Endodermal cell (in vitro differentiated cells): ENCODE results near the gene SPHKAP. TPM values are rescaled to one million over a fixed set of nuclear protein-coding genes. Genes with fewer than 3 reads are reported as not detected.

Source experiments
- DNase-seq: peaks from one replicate; pipeline ENCODE4 v3.0.0-alpha.2; 2017
- H3K27ac ChIP-seq: 2 replicates; pipeline ENCODE4 v1.5.1; 2013; ENCODE audit warnings: mild to moderate bottlenecking, low read depth, low read length, moderate library complexity
- H3K27me3 ChIP-seq: 2 replicates; pipeline ENCODE4 v1.6.1; 2013; ENCODE audit warnings: mild to moderate bottlenecking, low read length, moderate library complexity; ENCODE audit not compliant: insufficient read depth, control insufficient read depth, poor library complexity, severe bottlenecking
- H3K36me3 ChIP-seq: 2 replicates; pipeline ENCODE4 v1.7.0; 2013; ENCODE audit warnings: mild to moderate bottlenecking, low read length, moderate library complexity; ENCODE audit not compliant: control insufficient read depth, insufficient read depth
- H3K4me1 ChIP-seq: one replicate; pipeline ENCODE4 v1.7.0; 2013; ENCODE audit warnings: low read length; ENCODE audit not compliant: control insufficient read depth, insufficient read depth
- H3K4me3 ChIP-seq: 2 replicates; pipeline ENCODE4 v1.5.1; 2013; ENCODE audit warnings: mild to moderate bottlenecking, low read length, moderate library complexity
- H3K9ac ChIP-seq: 2 replicates; pipeline ENCODE4 v1.6.1; 2013; ENCODE audit warnings: mild to moderate bottlenecking, low read length, moderate library complexity; ENCODE audit not compliant: poor library complexity, severe bottlenecking; ENCODE audit errors: extremely low read depth
- H3K9me3 ChIP-seq: 2 replicates; pipeline ENCODE4 v1.6.1; 2013; ENCODE audit warnings: mild to moderate bottlenecking, low read length, moderate library complexity; ENCODE audit not compliant: control insufficient read depth
- H3K27ac Mint-ChIP-seq: 2 replicates; pipeline ENCODE4 v1.8.0; 2020; ENCODE audit warnings: mixed read lengths
- H3K27me3 Mint-ChIP-seq: 2 replicates; pipeline ENCODE4 v1.8.0; 2021; ENCODE audit warnings: mild to moderate bottlenecking, mixed read lengths; ENCODE audit not compliant: insufficient read depth
- H3K36me3 Mint-ChIP-seq: 2 replicates; pipeline ENCODE4 v1.8.0; 2020; ENCODE audit warnings: low read depth, mixed read lengths
- H3K4me1 Mint-ChIP-seq: 2 replicates; pipeline ENCODE4 v1.8.0; 2020; ENCODE audit warnings: mixed read lengths
- H3K4me3 Mint-ChIP-seq: 2 replicates; pipeline ENCODE4 v1.8.0; 2020; ENCODE audit warnings: mild to moderate bottlenecking, moderate library complexity, mixed read lengths
- H3K9me3 Mint-ChIP-seq: 2 replicates; pipeline ENCODE4 v1.8.0; 2020; ENCODE audit warnings: mild to moderate bottlenecking, mixed read lengths
- CTCF ChIP-seq: fragments of 200-600 bp; sonication (generic); conservative IDR thresholded peaks from 2 replicates; pipeline ENCODE4 v1.5.0; 2021; ENCODE audit warnings: antibody characterized with exemption, mild to moderate bottlenecking
- WGBS, 2 experiments: methylation state at CpG; one replicate each; pipeline versions ENCODE4 v1.1.5 to v1.1.7; 2013; ENCODE audit warnings: missing lambda C conversion rate in 2 of 2, mixed read lengths in 1 of 2; ENCODE audit not compliant: insufficient coverage in 1 of 2, insufficient read length in 1 of 2; 5-methylcytosine and 5-hydroxymethylcytosine counted together
- total RNA-seq, 2 donors: library from RNA; stranded (reverse); fragmentation: NEBNext Ultra II Directional in 1 of 2; extraction: Animal tissue kit (Norgen Biotek cat#: 25700) in 1 of 2; gene quantifications; 2 replicates in 1 of 2; 3 replicates in 1 of 2; pipeline ENCODE4 v1.2.1, GENCODE V29; 2021

Gene SPHKAP
- total RNA-seq, 2 donors from 2014 or later: 0.18 TPM; not detected in 1

- Mint-ChIP-seq H3K36me3 (no peaks in the 10 kb centered on the region), H3K27me3 (peaks cover 31% of the 10 kb centered on the region), H3K27ac (no peak overlapping the region), H3K4me1 (no peaks in the 10 kb centered on the region), H3K9me3 (peaks cover 19% of the 10 kb centered on the region), H3K4me3 (no peak overlapping the region)
- no peak for DNase-seq
- Histone ChIP-seq H3K27me3 (peaks cover 58% of the 10 kb centered on the region), H3K36me3 (no peaks in the 10 kb centered on the region), H3K9ac (no peak overlapping the region), H3K27ac (no peak overlapping the region), H3K4me3 (no peak overlapping the region), H3K4me1 (no peaks in the 10 kb centered on the region), H3K9me3 (peaks cover 4% of the 10 kb centered on the region)
- WGBS, 2 experiments: 94 to 100% methylated on average over 3 to 4 of the region's 4 CpGs
- no peak for TF ChIP-seq CTCF
These were observed 78.5 kb downstream of the SPHKAP start for GRCh38 chr2:228102949-228103348.

- Histone ChIP-seq H3K9ac (no peak overlapping the region), H3K36me3 (no peaks in the 10 kb centered on the region), H3K4me1 (no peaks in the 10 kb centered on the region), H3K27me3 (peaks cover 25% of the 10 kb centered on the region), H3K9me3 (peaks cover 13% of the 10 kb centered on the region), H3K27ac (no peak overlapping the region), H3K4me3 (no peak overlapping the region)
- DNase-seq: no peak
- Mint-ChIP-seq H3K36me3 (no peaks in the 10 kb centered on the region), H3K27me3 (peaks cover 9% of the 10 kb centered on the region), H3K4me1 (no peaks in the 10 kb centered on the region), H3K27ac (no peak overlapping the region), H3K4me3 (no peak overlapping the region), H3K9me3 (peaks cover 32% of the 10 kb centered on the region)
- no peak for TF ChIP-seq CTCF
- 90 to 97% methylated on average over 3 to 6 of the region's 6 CpGs for WGBS, 2 experiments
These were observed 87.0 kb downstream of the SPHKAP start for GRCh38 chr2:228094377-228094921.

- no peak for TF ChIP-seq CTCF
- H3K27ac ChIP-seq: no peak overlapping the region
- H3K36me3 ChIP-seq: no peaks in the 10 kb centered on the region
- Mint-ChIP-seq H3K4me1 (no peaks in the 10 kb centered on the region), H3K27me3 (peaks cover 4% of the 10 kb centered on the region), H3K27ac (no peak overlapping the region), H3K9me3 (peaks cover 28% of the 10 kb centered on the region), H3K36me3 (no peaks in the 10 kb centered on the region), H3K4me3 (no peak overlapping the region)
- H3K9ac ChIP-seq: no peak overlapping the region
- H3K4me1 ChIP-seq: no peaks in the 10 kb centered on the region
- H3K27me3 ChIP-seq: peaks cover 13% of the 10 kb centered on the region
- no peak for DNase-seq
- no peak overlapping the region for H3K4me3 ChIP-seq
- H3K9me3 ChIP-seq: peaks cover 13% of the 10 kb centered on the region
- WGBS, 2 experiments: 93% methylated on average over 3 of the region's 9 CpGs; no CpG with 5 or more reads in 1 of the 2 experiments
These were observed 89.4 kb downstream of the SPHKAP start for GRCh38 chr2:228092056-228092455.
